T-helper 1 cell treated with Interleukin-12 subunit alpha and Interleukin-12 subunit beta and Interleukin-4 antibody, amounts not matched to agents 30 ng/mL and 1 ng/mL, for 36 hours (primary cell): ENCODE data around the gene WDR70. TPM values are rescaled to one million over a fixed set of nuclear protein-coding genes. Genes with fewer than 3 reads are reported as not detected.
"Not testable (repeated sequence)": the region's sequence is repeated elsewhere in the genome, so short reads cannot be mapped to it uniquely, and the experiment has no call there.

Experiments used
- intact Hi-C: fragments of 100-400 bp; cut with micrococcal nuclease; formaldehyde crosslinking; loops from one replicate; pipeline ENCODE4 v1.15.1; 2024
- total RNA-seq: library from RNA; stranded (reverse); gene quantifications from 2 replicates; pipeline ENCODE4 v1.2.3, GENCODE V29; 2022

The WDR70 gene
- total RNA-seq, 1 donor from 2014 or later = 36.2 TPM

DNA sequence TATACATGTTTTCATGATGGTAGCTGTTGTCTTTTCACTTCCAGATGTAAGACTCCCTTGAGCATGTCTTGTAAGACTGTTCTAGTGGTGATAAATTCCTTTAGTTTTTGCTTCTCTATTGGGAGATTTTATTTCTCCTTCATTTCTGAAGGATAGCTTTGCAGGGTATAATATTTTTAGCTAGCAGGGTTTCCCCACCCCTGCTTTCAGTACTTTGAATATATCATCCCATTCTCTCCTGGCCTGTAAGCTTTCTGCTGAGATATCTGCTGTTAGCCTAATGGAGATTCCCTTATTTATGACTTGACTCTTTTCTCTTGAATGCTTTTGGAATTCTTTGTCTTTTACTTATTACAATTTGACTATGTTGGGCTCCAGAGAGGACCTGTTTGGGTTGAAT is 249.8 kb downstream of the WDR70 start:
- intact Hi-C loops = no loop called here

DNA sequence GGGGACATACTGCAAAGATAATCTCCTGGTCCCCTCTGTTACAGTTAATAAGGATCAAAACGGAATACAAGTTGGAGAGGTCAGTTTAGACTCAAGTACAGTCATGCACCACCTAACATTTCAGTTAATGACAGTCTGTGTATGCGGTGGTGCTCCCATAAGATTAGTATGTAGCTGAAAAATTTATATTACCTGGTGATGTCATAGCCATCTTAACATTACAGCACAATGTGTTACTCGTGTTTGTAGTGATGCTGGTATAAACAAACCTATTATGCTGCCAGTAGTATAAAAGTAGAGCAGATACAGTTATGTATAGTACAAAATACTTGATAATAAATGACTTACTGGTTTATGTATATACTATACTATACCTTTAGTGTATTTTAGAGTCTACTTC is 252.8 kb downstream of the WDR70 start:
- intact Hi-C loops = no loop called here

DNA sequence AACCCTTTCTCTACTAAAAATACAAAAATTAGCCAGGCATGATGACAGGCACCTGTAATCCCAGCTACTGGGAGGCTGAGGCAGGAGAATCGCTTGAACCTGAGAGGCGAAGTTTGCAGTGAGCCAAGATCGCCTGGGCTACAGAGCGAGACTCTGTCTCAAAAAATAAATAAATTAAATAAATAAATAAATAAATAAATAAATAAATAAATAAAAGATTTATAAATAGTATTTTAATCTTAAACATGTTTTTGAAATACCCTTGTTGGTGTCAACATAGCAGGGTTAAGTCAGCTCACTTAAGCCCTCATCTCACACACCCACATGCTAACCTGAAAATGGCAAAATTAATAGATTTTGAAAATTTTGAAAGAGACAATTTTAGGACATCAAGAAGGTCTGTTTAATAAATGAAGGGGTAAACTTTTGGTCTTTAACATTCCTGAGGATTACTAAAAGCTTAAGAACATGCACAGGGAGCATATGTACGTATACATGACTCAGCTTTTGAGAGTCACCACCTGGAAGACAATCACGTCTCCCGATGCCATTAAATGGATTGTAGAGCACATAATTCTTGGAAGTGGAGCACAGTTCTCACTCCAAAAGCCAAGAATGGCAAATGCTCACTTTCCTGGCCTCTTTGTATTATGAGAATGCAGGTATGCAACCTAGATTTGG is 258.2 kb downstream of the WDR70 start:
- intact Hi-C loops = no loop called here

GRCh38 chr5:37638897-37639296 is 259.8 kb downstream of the WDR70 start:
- intact Hi-C loops = no loop called here

DNA sequence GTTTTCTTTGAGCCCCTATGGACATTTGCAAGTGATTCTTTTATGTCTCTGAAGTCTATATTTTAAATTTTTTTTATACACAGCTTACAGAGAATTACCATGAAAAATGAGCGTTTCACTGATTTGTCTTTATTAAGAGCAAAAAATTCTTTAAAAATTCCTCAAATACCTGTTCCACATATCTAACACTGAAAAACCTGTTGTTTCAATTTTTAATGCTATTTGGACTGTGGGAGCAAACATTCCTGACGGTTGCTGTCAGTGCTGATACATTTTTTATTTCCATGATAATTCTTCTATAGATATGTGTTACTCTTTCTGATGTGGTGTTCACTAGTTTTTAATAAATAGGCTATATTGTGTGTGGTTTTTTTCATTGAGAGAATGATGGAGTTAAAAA is 261.0 kb downstream of the WDR70 start:
- intact Hi-C loops = no loop called here

DNA sequence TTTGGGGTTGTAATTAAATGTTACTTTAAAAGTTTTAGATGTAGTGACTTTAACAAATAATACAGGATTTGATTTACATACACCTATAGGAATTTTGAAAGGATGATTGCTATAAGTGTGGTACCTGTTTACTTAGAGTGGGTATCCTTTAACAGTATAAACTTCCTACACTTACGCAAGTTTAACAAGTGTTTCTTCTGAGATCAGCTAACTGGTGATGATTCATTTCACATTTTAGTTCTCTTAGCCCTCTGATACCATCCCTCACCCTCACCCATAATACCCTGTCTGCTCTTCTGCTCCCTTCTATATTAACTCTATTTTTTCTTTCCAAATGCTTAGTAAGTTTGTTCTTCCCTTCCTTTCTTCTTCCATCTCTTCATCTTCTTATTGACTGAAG is 262.8 kb downstream of the WDR70 start:
- intact Hi-C loops = no loop called here

DNA sequence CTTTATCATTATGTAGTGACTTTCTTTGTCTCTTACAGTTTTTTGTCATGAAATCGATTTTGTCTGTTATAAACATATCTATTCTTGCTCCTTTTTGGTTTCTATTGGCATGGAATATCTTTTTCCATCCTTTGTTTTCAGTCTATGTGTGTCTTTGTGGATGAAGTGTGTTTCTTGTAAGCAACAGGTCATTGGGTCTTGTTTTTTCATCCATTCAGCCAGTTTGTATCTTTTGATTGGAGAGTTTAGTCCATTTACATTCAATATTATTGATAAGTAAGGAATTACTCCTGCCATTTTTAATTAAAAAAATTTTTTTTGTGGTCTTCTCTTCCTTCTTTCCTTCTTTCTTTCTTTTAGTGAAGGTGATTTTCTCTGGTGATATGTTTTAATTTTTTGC is 266.6 kb downstream of the WDR70 start:
- intact Hi-C loops = no loop called here

GRCh38 chr5:37654566-37654965 is 275.4 kb downstream of the WDR70 start:
- intact Hi-C loops = not testable (repeated sequence)

DNA sequence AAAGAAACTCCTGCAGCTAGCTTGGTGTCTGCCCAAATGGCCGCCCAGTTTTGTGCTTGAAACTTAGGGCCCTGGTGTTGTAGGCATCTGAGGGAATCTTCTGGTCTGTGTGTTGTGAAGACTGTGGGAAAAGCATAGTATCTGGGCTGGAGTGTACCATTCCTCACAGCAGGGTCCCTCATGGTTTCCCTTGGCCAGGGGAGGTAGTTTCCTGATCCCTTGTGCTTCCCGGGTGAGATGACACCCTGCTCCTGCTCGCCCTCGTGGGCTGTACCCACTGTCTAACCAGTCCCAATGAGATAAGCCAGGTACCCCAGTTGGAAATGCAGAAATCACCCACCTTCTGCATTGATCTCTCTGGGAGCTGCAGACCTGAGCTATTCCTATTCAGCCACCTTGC is 277.9 kb downstream of the WDR70 start:
- intact Hi-C loops = no loop called here

- intact Hi-C loops = no loop called here
Measured at GRCh38 chr5:37658440-37658839, 279.3 kb downstream of the WDR70 start.

- intact Hi-C loops = no loop called here
Measured at GRCh38 chr5:37660319-37660718, 281.2 kb downstream of the WDR70 start.

GRCh38 chr5:37661227-37661920 is 282.3 kb downstream of the WDR70 start:
- intact Hi-C loops = no loop called here

DNA sequence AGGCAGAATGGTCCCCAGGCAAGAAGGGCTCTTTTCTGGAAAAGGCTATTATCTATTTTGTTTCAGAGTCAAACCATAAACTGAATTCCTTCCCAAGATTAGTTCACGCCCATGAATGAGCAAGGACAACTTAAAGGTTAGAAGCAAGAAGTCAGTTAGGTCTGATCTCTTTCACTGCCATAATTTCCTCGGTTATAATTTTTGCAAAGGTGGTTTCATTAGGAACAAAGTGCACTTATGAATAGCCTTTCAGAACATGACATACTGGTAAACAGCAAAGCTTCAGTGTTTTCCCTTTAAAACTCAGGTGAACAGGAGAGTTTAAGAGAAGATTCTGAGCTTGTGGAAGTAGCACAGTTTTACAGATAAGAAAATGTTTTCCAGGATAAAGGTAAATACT is 282.8 kb downstream of the WDR70 start:
- intact Hi-C loops = no loop called here

DNA sequence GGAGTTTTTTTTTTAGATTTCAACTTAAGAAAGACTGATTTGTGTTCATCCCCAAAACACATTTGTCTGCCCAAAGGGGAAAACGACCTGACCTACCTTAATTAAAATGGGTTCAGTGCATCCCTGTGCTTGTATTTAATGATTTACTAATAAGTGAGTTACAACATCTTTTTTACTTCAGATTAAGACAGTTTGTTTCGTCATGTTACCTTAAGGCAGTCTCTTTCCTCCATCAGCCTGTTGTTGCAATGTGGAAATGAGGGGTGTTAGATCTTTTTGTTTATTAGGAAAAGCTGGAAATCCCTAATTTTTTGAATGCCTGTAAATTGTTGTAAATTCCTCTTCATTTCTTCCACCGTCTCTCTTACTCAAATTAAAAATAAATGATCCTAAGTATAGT is 283.2 kb downstream of the WDR70 start:
- intact Hi-C loops = no loop called here

DNA sequence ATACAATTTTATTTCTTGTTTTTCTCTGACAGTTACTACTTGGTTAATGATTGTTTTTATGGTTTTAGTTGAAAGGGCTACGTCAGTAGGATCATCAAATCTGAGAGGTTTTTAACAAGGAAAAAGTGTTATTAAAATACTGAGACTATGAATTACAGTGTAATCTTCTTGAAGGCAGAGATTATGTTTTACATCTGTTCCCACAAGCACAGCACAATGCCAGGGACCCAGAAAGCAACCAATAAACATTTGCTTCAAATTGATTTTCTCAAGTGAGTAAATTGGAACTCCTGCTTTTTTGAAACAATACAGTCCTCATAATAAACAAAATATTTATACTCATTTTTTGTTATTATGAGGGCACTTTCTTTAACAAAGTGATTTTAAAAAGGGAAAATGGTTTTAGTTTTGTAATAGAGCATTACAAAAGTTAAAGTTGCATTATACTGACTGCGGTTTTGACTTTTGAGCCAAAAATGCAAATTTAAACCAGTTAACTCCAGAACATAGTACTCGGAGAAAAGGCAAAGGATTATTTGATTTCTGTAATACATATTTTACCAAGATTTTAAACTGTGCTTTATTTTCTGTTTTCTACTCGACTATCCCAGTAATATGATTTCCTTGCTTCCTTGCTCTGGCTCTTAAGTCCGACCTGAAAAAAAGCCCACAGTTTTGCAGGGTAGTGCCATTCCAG is 283.8 kb downstream of the WDR70 start:
- intact Hi-C loops = no loop called here

GRCh38 chr5:37663538-37663937 is 284.4 kb downstream of the WDR70 start:
- intact Hi-C loops = no loop called here

- intact Hi-C loops = no loop called here
Measured at GRCh38 chr5:37664551-37664950, 285.4 kb downstream of the WDR70 start.

DNA sequence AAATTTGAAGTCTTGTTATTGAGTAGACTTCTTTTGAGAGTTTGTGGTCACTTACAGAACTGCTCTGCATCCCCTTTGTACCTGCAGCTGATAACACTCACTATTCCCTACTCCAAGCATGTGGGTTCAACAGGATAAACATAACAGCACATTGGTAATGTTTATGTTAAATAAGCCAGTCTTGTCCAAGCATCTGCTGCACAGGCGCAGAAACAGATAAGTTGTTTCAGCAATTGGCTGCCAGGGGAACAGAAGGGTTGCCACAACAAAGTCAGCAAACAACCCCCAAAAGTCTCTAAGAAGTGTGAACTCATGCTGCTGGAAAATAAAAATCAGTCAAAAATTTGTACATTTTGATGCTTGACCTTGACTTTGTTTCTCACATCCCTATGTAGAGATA is 286.2 kb downstream of the WDR70 start:
- intact Hi-C loops = no loop called here

GRCh38 chr5:37665889-37666288 is 286.8 kb downstream of the WDR70 start:
- intact Hi-C loops = no loop called here

- intact Hi-C loops = no loop called here
Measured at GRCh38 chr5:37667430-37667829, 288.3 kb downstream of the WDR70 start.

DNA sequence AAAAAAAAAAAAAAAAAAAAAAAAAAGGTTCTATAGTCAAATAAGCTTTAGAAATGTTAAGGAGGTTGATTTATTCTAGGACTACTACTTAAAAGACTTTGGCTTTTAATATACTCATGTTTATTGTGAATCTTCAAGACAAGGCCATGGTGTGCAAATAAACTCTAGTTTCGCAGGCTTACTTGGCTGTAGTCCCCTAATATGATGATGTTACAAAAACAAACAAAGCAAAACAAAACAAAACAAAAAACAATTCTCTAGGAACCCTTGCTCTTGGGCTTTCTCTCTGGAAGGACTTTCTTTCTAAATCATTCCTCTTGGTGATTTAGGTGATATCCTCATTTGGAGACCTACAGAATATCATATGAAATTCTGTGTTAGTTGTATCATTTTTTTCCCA is 288.7 kb downstream of the WDR70 start:
- intact Hi-C loops = no loop called here

DNA sequence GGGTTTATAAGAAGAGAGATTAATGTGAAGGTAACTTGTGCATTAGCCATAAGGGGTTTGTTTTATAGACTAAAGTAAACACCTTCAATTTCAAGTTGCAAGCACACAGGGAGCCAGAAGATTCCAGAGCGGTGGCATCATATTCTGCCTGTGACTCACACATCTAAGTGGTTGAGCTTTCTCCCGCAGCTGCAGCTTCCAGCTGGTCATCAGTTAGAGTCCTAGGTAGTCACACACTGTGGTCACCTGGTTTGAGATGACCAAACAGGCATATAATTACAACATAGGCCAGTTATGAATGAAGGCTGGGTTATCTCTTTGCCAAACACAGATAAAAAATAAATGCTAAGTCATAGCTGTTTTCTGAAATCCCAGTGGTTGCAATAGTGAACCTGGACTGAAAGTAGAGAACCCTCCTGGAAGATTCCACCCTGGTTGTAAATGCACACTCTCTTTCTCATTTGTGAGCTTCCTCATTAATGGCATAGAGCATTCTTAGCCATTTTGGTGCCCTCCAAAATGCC is 289.5 kb downstream of the WDR70 start:
- intact Hi-C loops = no loop called here
